Gastroesophageal sphincter (tissue), 4 donors: ENCODE results near the gene CACFD1. TPM values are rescaled to one million over a fixed set of nuclear protein-coding genes. Genes with fewer than 3 reads are reported as not detected.

ENCODE experiments used
- ATAC-seq: fragments of 150-250 bp; one replicate; pipeline ENCODE4 v1.9.1; 2016; ENCODE audit warnings: mild to moderate bottlenecking, moderate library complexity
- H3K27ac ChIP-seq, 4 donors: fragments of 200-600 bp; sonication (generic) in 3 of 4; 1 replicate in 3 of 4; 2 replicates in 1 of 4; pipeline ENCODE4 v1.5.1; 2016 to 2019
- H3K27me3 ChIP-seq: fragments of 200-600 bp; sonication (generic); one replicate; pipeline ENCODE4 v1.5.1; 2019
- H3K36me3 ChIP-seq, 2 donors: fragments of 200-600 bp; sonication (generic); one replicate each; pipeline ENCODE4 v1.5.1; 2019; ENCODE audit warnings: control low read depth in 1 of 2
- H3K4me1 ChIP-seq, 3 donors: fragments of 200-600 bp; sonication (generic); 1 replicate in 2 of 3; 2 replicates in 1 of 3; pipeline ENCODE4 v1.5.1; 2016 to 2019; ENCODE audit warnings: control low read depth in 2 of 3
- H3K4me3 ChIP-seq, 2 donors: fragments of 200-600 bp; sonication (generic); one replicate each; pipeline ENCODE4 v1.5.1; 2019; ENCODE audit warnings: mild to moderate bottlenecking in 1 of 2, moderate library complexity in 1 of 2
- H3K9me3 ChIP-seq, 3 donors: fragments of 200-600 bp; sonication (generic); one replicate each; pipeline ENCODE4 v1.5.1; 2017 to 2019; ENCODE audit warnings: control low read depth in 2 of 3
- CTCF ChIP-seq, 4 experiments: fragments of 200-600 bp in 2 of 4; fragments of 450-650 bp in 2 of 4; sonication (generic) in 1 of 4; IDR thresholded peaks; one replicate each; pipeline ENCODE4 v1.5.1; 2017 to 2019; ENCODE audit warnings: antibody characterized with exemption in 4 of 4, mild to moderate bottlenecking in 2 of 4, moderate library complexity in 2 of 4
- EP300 ChIP-seq: sonication (generic); formaldehyde crosslinking; IDR thresholded peaks from one replicate; pipeline ENCODE4 v1.6.1; 2017; ENCODE audit warnings: antibody characterized with exemption, mild to moderate bottlenecking
- POLR2A ChIP-seq, 2 donors: fragments of 450-650 bp; IDR thresholded peaks; one replicate each; pipeline ENCODE4 v1.6.1; 2017; ENCODE audit warnings: antibody characterized with exemption in 2 of 2, mild to moderate bottlenecking in 2 of 2, moderate library complexity in 1 of 2
- POLR2AphosphoS5 ChIP-seq: sonication (generic); formaldehyde crosslinking; IDR thresholded peaks from one replicate; pipeline ENCODE4 v1.6.1; 2017; ENCODE audit warnings: antibody characterized with exemption
- WGBS, 2 donors: methylation state at CpG; one replicate each; pipeline ENCODE4 v1.1.5; 2018; ENCODE audit warnings: low coverage in 1 of 2; 5-methylcytosine and 5-hydroxymethylcytosine counted together
- total RNA-seq, 4 donors: library from RNA; depleted of rRNA; stranded (reverse); fragments of >200 nt; gene quantifications; one replicate each; pipeline ENCODE4 v1.1.0, GENCODE V29; 2016

Gene CACFD1
- total RNA-seq, 4 donors from 2014 or later = 15.3 to 22.3 (median 16.0) TPM

GRCh38 chr9:133425049-133425632 lies 34.6 kb upstream of the CACFD1 start:
- peaks cover 63% of the 10 kb centered on the region for H3K27me3 ChIP-seq
- no peak overlapping the region for H3K27ac ChIP-seq
- no peaks in the 10 kb centered on the region for H3K9me3 ChIP-seq
- no peak for ATAC-seq
- TF ChIP-seq POLR2AphosphoS5 (no peak), POLR2A (IDR thresholded peaks at IDR 0.05) (no peak), EP300 (no peak), CTCF (IDR thresholded peaks at IDR 0.05) (no peak)
- peaks cover 0 to 12% of the 10 kb centered on the region in 2 donors for H3K36me3 ChIP-seq
- no peak overlapping the region for H3K4me3 ChIP-seq
- peaks cover 0 to 19% (median 3%) of the 10 kb centered on the region in 3 donors for H3K4me1 ChIP-seq
- WGBS, 2 donors = 75 to 89% methylated on average over 2 to 6 of the region's 22 CpGs

- Histone ChIP-seq H3K36me3 (peaks cover 0 to 12% of the 10 kb centered on the region in 2 donors), H3K4me1 (peaks cover 0 to 19% (median 3%) of the 10 kb centered on the region in 3 donors), H3K27me3 (peaks cover 66% of the 10 kb centered on the region), H3K9me3 (no peaks in the 10 kb centered on the region), H3K4me3 (no peak overlapping the region), H3K27ac (no peak overlapping the region)
- ATAC-seq = no peak
- TF ChIP-seq POLR2A (IDR thresholded peaks at IDR 0.05) (no peak), POLR2AphosphoS5 (no peak), EP300 (no peak), CTCF (IDR thresholded peaks at IDR 0.05) (no peak)
- no CpG with 5 or more reads among the region's 11 CpGs for WGBS, 2 donors
Observed at GRCh38 chr9:133426011-133426410, 33.8 kb upstream of the CACFD1 start.

GRCh38 chr9:133427658-133428348 lies 32.0 kb upstream of the CACFD1 start:
- Histone ChIP-seq H3K36me3 (peaks cover 0 to 12% of the 10 kb centered on the region in 2 donors), H3K27ac (no peak overlapping the region), H3K27me3 (peaks cover 66% of the 10 kb centered on the region), H3K4me3 (peak overlapping the region in 1 of 2 donors; percentile 44), H3K4me1 (peaks cover 0 to 19% (median 3%) of the 10 kb centered on the region in 3 donors), H3K9me3 (no peaks in the 10 kb centered on the region)
- ATAC-seq = no peak
- no peak for TF ChIP-seq EP300
- TF ChIP-seq CTCF (IDR thresholded peaks at IDR 0.05) = no peak
- no peak for TF ChIP-seq POLR2A (IDR thresholded peaks at IDR 0.05)
- no peak for TF ChIP-seq POLR2AphosphoS5
- WGBS, 2 donors = 55% methylated on average over 2 to 6 of the region's 10 CpGs

- peak overlapping the region in 1 of 2 donors; percentile 44 for H3K4me3 ChIP-seq
- no peak for TF ChIP-seq EP300
- TF ChIP-seq POLR2A (IDR thresholded peaks at IDR 0.05) = no peak
- no peak for TF ChIP-seq POLR2AphosphoS5
- TF ChIP-seq CTCF (IDR thresholded peaks at IDR 0.05) = no peak
Observed at GRCh38 chr9:133428617-133429101, 31.1 kb upstream of the CACFD1 start.

More at GRCh38 chr9:133428617-133429101, 31.1 kb upstream of the CACFD1 start:
- 0 to 2% methylated on average over 2 to 12 of the region's 57 CpGs for WGBS, 2 donors
- Histone ChIP-seq H3K27ac (no peak overlapping the region), H3K4me1 (peaks cover 0 to 19% (median 3%) of the 10 kb centered on the region in 3 donors), H3K9me3 (no peaks in the 10 kb centered on the region), H3K27me3 (peaks cover 64% of the 10 kb centered on the region), H3K36me3 (peaks cover 0 to 12% of the 10 kb centered on the region in 2 donors)
- peak; percentile 32 for ATAC-seq
